Measurements from ENCODE around the gene MYZAP. TPM values are rescaled to one million over a fixed set of nuclear protein-coding genes. Genes with fewer than 3 reads are reported as not detected.

Gene MYZAP
- total RNA-seq, 1 experiment from 2014 or later = 5.1 TPM

- Mint-ChIP-seq H3K9me3 (ENCODE audit: low read depth, unreplicated experiment) (no peaks in the 10 kb centered on the region), H3K36me3 (ENCODE audit: insufficient read depth, unreplicated experiment) (peaks cover 8% of the 10 kb centered on the region), H3K4me1 (ENCODE audit: low read depth, unreplicated experiment) (peaks cover 27% of the 10 kb centered on the region), H3K27ac (ENCODE audit: unreplicated experiment) (no peak overlapping the region), H3K27me3 (ENCODE audit: unreplicated experiment) (no peaks in the 10 kb centered on the region), H3K4me3 (ENCODE audit: low read depth, unreplicated experiment) (no peak overlapping the region)
- TF ChIP-seq, protein P1, sequence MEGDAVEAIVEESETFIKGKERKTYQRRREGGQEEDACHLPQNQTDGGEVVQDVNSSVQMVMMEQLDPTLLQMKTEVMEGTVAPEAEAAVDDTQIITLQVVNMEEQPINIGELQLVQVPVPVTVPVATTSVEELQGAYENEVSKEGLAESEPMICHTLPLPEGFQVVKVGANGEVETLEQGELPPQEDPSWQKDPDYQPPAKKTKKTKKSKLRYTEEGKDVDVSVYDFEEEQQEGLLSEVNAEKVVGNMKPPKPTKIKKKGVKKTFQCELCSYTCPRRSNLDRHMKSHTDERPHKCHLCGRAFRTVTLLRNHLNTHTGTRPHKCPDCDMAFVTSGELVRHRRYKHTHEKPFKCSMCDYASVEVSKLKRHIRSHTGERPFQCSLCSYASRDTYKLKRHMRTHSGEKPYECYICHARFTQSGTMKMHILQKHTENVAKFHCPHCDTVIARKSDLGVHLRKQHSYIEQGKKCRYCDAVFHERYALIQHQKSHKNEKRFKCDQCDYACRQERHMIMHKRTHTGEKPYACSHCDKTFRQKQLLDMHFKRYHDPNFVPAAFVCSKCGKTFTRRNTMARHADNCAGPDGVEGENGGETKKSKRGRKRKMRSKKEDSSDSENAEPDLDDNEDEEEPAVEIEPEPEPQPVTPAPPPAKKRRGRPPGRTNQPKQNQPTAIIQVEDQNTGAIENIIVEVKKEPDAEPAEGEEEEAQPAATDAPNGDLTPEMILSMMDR (IDR thresholded peaks at IDR 0.05; ENCODE audit: unreplicated experiment) = no peak
- intact Hi-C loops (cut with micrococcal nuclease; ENCODE audit: unreplicated experiment) = no loop called here
- CTCF ChIA-PET = no interaction called here
- BruUV-seq (replicated peaks) = no TSS peak
- no peak for DNase-seq
Observed at GRCh38 chr15:57596978-57597377, 5.3 kb downstream of the MYZAP start.

- CTCF ChIA-PET = no interaction called here
- H3K4me1 Mint-ChIP-seq (ENCODE audit: low read depth, unreplicated experiment) = peaks cover 27% of the 10 kb centered on the region
- H3K27me3 Mint-ChIP-seq (ENCODE audit: unreplicated experiment) = no peaks in the 10 kb centered on the region
- peaks cover 3% of the 10 kb centered on the region for H3K36me3 Mint-ChIP-seq (ENCODE audit: insufficient read depth, unreplicated experiment)
- H3K9me3 Mint-ChIP-seq (ENCODE audit: low read depth, unreplicated experiment) = no peaks in the 10 kb centered on the region
- TF ChIP-seq, protein P1 (IDR thresholded peaks at IDR 0.05; ENCODE audit: unreplicated experiment) = no peak
- intact Hi-C loops (cut with micrococcal nuclease; ENCODE audit: unreplicated experiment) = no loop called here
- no peak overlapping the region for H3K4me3 Mint-ChIP-seq (ENCODE audit: low read depth, unreplicated experiment)
- no TSS peak for BruUV-seq (replicated peaks)
- H3K27ac Mint-ChIP-seq (ENCODE audit: unreplicated experiment) = no peak overlapping the region
- DNase-seq = no peak
Observed at GRCh38 chr15:57597431-57597830, 5.7 kb downstream of the MYZAP start.

- peaks cover 21% of the 10 kb centered on the region for H3K4me1 Mint-ChIP-seq (ENCODE audit: low read depth, unreplicated experiment)
- H3K36me3 Mint-ChIP-seq (ENCODE audit: insufficient read depth, unreplicated experiment) = no peaks in the 10 kb centered on the region
- no peak overlapping the region for H3K4me3 Mint-ChIP-seq (ENCODE audit: low read depth, unreplicated experiment)
- TF ChIP-seq, protein P1 (IDR thresholded peaks at IDR 0.05; ENCODE audit: unreplicated experiment) = no peak
- CTCF ChIA-PET = no interaction called here
- H3K27ac Mint-ChIP-seq (ENCODE audit: unreplicated experiment) = no peak overlapping the region
- H3K9me3 Mint-ChIP-seq (ENCODE audit: low read depth, unreplicated experiment) = no peaks in the 10 kb centered on the region
- BruUV-seq (replicated peaks) = no TSS peak
- no peak for DNase-seq
- intact Hi-C loops (cut with micrococcal nuclease; ENCODE audit: unreplicated experiment) = no loop called here
- no peaks in the 10 kb centered on the region for H3K27me3 Mint-ChIP-seq (ENCODE audit: unreplicated experiment)
Observed at GRCh38 chr15:57598346-57598745, 6.6 kb downstream of the MYZAP start.

DNA sequence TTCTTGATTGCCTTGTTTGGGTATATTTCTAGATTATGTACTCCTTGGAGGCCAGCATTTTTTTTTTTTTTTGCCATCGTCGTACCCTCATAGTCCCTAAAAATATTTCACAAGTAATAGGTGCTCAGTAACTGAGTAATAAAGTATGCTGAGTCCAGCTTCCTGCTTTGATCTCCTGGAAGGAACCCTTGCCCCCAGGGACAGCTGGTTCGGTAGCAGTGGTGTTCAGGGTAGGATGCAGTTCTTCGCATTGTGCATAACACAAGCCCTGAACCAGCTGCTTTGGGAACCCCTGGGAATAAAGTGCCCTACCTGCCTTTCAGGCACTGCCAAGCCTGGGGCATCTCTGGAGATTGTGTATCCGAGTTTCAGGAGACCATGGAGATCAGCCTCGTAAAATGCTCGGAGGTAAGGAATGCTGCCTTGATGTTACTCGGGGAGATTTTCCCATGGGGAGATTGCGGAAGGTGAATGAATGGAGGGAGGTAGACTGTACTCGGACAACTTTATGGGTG is 7.6 kb downstream of the MYZAP start:
- intact Hi-C loops (cut with micrococcal nuclease; ENCODE audit: unreplicated experiment) = no loop called here
- H3K4me1 Mint-ChIP-seq (ENCODE audit: low read depth, unreplicated experiment) = peaks cover 21% of the 10 kb centered on the region
- no TSS peak for BruUV-seq (replicated peaks)
- no peak overlapping the region for H3K27ac Mint-ChIP-seq (ENCODE audit: unreplicated experiment)
- TF ChIP-seq, protein P1 (IDR thresholded peaks at IDR 0.05; ENCODE audit: unreplicated experiment) = no peak
- H3K9me3 Mint-ChIP-seq (ENCODE audit: low read depth, unreplicated experiment) = no peaks in the 10 kb centered on the region
- no peak overlapping the region for H3K4me3 Mint-ChIP-seq (ENCODE audit: low read depth, unreplicated experiment)
- no peaks in the 10 kb centered on the region for H3K36me3 Mint-ChIP-seq (ENCODE audit: insufficient read depth, unreplicated experiment)
- no peak for DNase-seq
- no peaks in the 10 kb centered on the region for H3K27me3 Mint-ChIP-seq (ENCODE audit: unreplicated experiment)
- CTCF ChIA-PET = interaction anchor here (0.8 kb wide), 1 partner anchor 39 kb away, joined by 3 read pairs; no protein-coding TSS in a partner anchor
